Measurements from ENCODE around the gene GLS2. TPM values are rescaled to one million over a fixed set of nuclear protein-coding genes. Genes with fewer than 3 reads are reported as not detected.

The GLS2 gene
- total and polyA plus RNA-seq, 2 donors (not counting 1 experiment from before 2014, with no cell fraction given): 5.3 to 7.2 TPM

GRCh38 chr12:56530390-56531055, 42.6 kb upstream of the GLS2 start:
- ATAC-seq (ENCODE audit: low read depth): no peak
- H3K27ac ChIP-seq (ENCODE audit: low read length in 2 of 2): no peak overlapping the region
- WGBS (ENCODE audit: insufficient coverage): 93% methylated on average over 4 of the region's 7 CpGs
- no peaks in the 10 kb centered on the region for H3K4me1 ChIP-seq (ENCODE audit: control insufficient read depth in 2 of 2, insufficient read depth in 2 of 2, low read length in 2 of 2)
- H3K4me3 Mint-ChIP-seq: no peak overlapping the region
- H3K9me3 Mint-ChIP-seq (ENCODE audit: insufficient read depth): no peaks in the 10 kb centered on the region
- H4K20me1 ChIP-seq (ENCODE audit: control insufficient read depth, insufficient read depth, low read length, poor library complexity, severe bottlenecking): no peaks in the 10 kb centered on the region
- no peaks in the 10 kb centered on the region for H3K79me2 ChIP-seq (ENCODE audit: control insufficient read depth, insufficient read depth, low read length)
- H3K9me3 ChIP-seq (ENCODE audit: control extremely low read depth in 1 of 3, control insufficient read depth in 2 of 3, insufficient read depth in 1 of 3, low read length in 2 of 3): no peaks in the 10 kb centered on the region
- no peaks in the 10 kb centered on the region for H3K27me3 ChIP-seq (replicated peaks in 1 of 4; ENCODE audit: control extremely low read depth in 1 of 4, control insufficient read depth in 3 of 4, insufficient read depth in 4 of 4, low read length in 3 of 4)
- no peak overlapping the region for H3K4me3 ChIP-seq (ENCODE audit: control extremely low read depth in 1 of 5, extremely low read depth in 1 of 5, insufficient read depth in 1 of 5, low read depth in 2 of 5, low read length in 4 of 5)
- H3K36me3 ChIP-seq (replicated peaks in 1 of 2; ENCODE audit: control extremely low read depth in 1 of 2, control insufficient read depth in 1 of 2, extremely low read depth in 1 of 2, insufficient read depth in 2 of 2, low read length in 1 of 2): no peaks in the 10 kb centered on the region
- DNase-seq: no peak
- ChIA-PET CTCF (interaction anchor here (0.6 to 2.6 kb wide), 4 partner anchors 16 to 82 kb away, joined by 3 to 9 read pairs (median 4); no protein-coding TSS in a partner anchor), POLR2A (no interaction called here)
- H3K9ac ChIP-seq (ENCODE audit: low read length): no peak overlapping the region
- H3K27me3 Mint-ChIP-seq: no peaks in the 10 kb centered on the region
- TF ChIP-seq EZH2 (IDR thresholded peaks at IDR 0.05; ENCODE audit: borderline replicate concordance, insufficient read depth, low read depth, low read length, poor library complexity, severe bottlenecking) (no peak), CTCF (IDR thresholded peaks at IDR 0.05) (no peak)
- H3K4me2 ChIP-seq (replicated peaks; ENCODE audit: low read depth, low read length, poor library complexity, severe bottlenecking): no peak overlapping the region
- no peak overlapping the region for H3K27ac Mint-ChIP-seq
- intact Hi-C loops (cut with micrococcal nuclease): no loop called here
- H2AFZ ChIP-seq (ENCODE audit: insufficient read depth, low read depth, low read length, poor library complexity, severe bottlenecking): no peak overlapping the region
- no peaks in the 10 kb centered on the region for H3K4me1 Mint-ChIP-seq

GRCh38 chr12:56529656-56530055, 41.7 kb upstream of the GLS2 start:
- Histone ChIP-seq H3K27ac (ENCODE audit: low read length in 2 of 2) (no peak overlapping the region), H3K9ac (ENCODE audit: low read length) (no peak overlapping the region), H3K27me3 (replicated peaks in 1 of 4; ENCODE audit: control extremely low read depth in 1 of 4, control insufficient read depth in 3 of 4, insufficient read depth in 4 of 4, low read length in 3 of 4) (no peaks in the 10 kb centered on the region), H3K9me3 (ENCODE audit: control extremely low read depth in 1 of 3, control insufficient read depth in 2 of 3, insufficient read depth in 1 of 3, low read length in 2 of 3) (no peaks in the 10 kb centered on the region), H3K4me1 (ENCODE audit: control insufficient read depth in 2 of 2, insufficient read depth in 2 of 2, low read length in 2 of 2) (no peaks in the 10 kb centered on the region), H3K4me3 (ENCODE audit: control extremely low read depth in 1 of 5, extremely low read depth in 1 of 5, insufficient read depth in 1 of 5, low read depth in 2 of 5, low read length in 4 of 5) (no peak overlapping the region), H3K36me3 (replicated peaks in 1 of 2; ENCODE audit: control extremely low read depth in 1 of 2, control insufficient read depth in 1 of 2, extremely low read depth in 1 of 2, insufficient read depth in 2 of 2, low read length in 1 of 2) (no peaks in the 10 kb centered on the region), H3K79me2 (ENCODE audit: control insufficient read depth, insufficient read depth, low read length) (no peaks in the 10 kb centered on the region), H3K4me2 (replicated peaks; ENCODE audit: low read depth, low read length, poor library complexity, severe bottlenecking) (no peak overlapping the region), H4K20me1 (ENCODE audit: control insufficient read depth, insufficient read depth, low read length, poor library complexity, severe bottlenecking) (no peaks in the 10 kb centered on the region), H2AFZ (ENCODE audit: insufficient read depth, low read depth, low read length, poor library complexity, severe bottlenecking) (no peak overlapping the region)
- TF ChIP-seq CTCF (IDR thresholded peaks at IDR 0.05): no peak
- no peak for TF ChIP-seq EZH2 (IDR thresholded peaks at IDR 0.05; ENCODE audit: borderline replicate concordance, insufficient read depth, low read depth, low read length, poor library complexity, severe bottlenecking)
- ChIA-PET CTCF (interaction anchor here (0.7 to 2.6 kb wide), 2 partner anchors 15 to 31 kb away, joined by 3 to 9 read pairs; no protein-coding TSS in a partner anchor), POLR2A (no interaction called here)
- H3K9me3 Mint-ChIP-seq (ENCODE audit: insufficient read depth): no peaks in the 10 kb centered on the region
- no peak for DNase-seq
- H3K27ac Mint-ChIP-seq: no peak overlapping the region
- H3K27me3 Mint-ChIP-seq: no peaks in the 10 kb centered on the region
- WGBS (ENCODE audit: insufficient coverage): 90% methylated on average over 3 of the region's 4 CpGs
- no peak for ATAC-seq (ENCODE audit: low read depth)
- H3K4me3 Mint-ChIP-seq: no peak overlapping the region
- intact Hi-C loops (cut with micrococcal nuclease): no loop called here
- no peaks in the 10 kb centered on the region for H3K4me1 Mint-ChIP-seq
